ENCODE measurements around the gene PEX26. TPM values are rescaled to one million over a fixed set of nuclear protein-coding genes. Genes with fewer than 3 reads are reported as not detected.

Gene PEX26
- total RNA-seq, 4 donors from 2014 or later, result 29.4 to 49.6 (median 39.4) TPM

GRCh38 chr22:18042685-18043084 is 35.1 kb upstream of the PEX26 start:
- 85 to 90% methylated on average over 6 of the region's 6 CpGs for WGBS, 2 donors
- H3K36me3 ChIP-seq, result no peaks in the 10 kb centered on the region
- H3K27me3 ChIP-seq, result no peaks in the 10 kb centered on the region
- H3K4me3 ChIP-seq (replicated peaks in 1 of 3), result no peak overlapping the region
- no peak for DNase-seq
- no peaks in the 10 kb centered on the region for H3K4me1 ChIP-seq
- no peak overlapping the region for H3K27ac ChIP-seq
- intact Hi-C loops (cut with DNase I), result no loop called here
- no peaks in the 10 kb centered on the region for H3K9me3 ChIP-seq
- TF ChIP-seq POLR2A (IDR thresholded peaks at IDR 0.05), result no peak
- TF ChIP-seq, protein P1, sequence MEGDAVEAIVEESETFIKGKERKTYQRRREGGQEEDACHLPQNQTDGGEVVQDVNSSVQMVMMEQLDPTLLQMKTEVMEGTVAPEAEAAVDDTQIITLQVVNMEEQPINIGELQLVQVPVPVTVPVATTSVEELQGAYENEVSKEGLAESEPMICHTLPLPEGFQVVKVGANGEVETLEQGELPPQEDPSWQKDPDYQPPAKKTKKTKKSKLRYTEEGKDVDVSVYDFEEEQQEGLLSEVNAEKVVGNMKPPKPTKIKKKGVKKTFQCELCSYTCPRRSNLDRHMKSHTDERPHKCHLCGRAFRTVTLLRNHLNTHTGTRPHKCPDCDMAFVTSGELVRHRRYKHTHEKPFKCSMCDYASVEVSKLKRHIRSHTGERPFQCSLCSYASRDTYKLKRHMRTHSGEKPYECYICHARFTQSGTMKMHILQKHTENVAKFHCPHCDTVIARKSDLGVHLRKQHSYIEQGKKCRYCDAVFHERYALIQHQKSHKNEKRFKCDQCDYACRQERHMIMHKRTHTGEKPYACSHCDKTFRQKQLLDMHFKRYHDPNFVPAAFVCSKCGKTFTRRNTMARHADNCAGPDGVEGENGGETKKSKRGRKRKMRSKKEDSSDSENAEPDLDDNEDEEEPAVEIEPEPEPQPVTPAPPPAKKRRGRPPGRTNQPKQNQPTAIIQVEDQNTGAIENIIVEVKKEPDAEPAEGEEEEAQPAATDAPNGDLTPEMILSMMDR (IDR thresholded peaks at IDR 0.05), result no peak

DNA sequence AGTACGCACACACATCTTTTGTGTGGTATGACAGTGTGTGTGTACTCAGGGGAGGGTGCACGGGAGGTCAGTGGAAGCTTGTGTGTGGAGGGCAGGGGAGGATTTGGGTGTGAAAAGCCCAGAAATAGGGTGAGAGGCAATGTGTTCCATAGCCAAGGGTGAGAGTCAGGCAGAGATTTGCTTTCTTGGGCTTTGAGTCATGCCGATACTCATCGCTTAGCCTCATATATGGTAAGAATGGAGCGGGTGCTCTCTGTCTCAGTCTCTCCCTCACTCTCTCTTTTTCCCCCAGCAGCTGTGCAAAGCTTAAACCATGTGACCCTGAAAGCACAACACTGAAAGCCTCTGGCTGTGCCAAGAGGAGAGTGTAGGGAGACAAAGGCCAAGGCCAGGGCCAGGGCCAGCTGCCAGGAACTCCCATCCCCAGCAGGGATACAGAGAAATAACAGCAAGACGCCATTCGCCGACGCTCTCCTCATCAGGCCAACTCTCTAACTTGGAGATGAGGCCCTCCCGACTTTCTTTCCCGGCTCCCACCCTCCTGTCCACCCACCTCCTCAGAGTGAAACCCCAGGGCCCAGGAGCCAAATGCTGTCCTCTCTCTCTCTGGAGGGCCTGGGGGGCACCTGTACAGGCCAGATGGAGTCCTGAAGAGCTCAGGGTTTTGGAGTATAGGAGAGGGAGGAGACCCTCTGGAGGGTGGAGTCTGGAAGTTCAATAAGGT is 33.1 kb upstream of the PEX26 start:
- TF ChIP-seq, protein P1 (IDR thresholded peaks at IDR 0.05), result no peak
- TF ChIP-seq POLR2A (IDR thresholded peaks at IDR 0.05), result no peak
- no peaks in the 10 kb centered on the region for H3K9me3 ChIP-seq
- no peak for DNase-seq
- H3K27ac ChIP-seq, result no peak overlapping the region
- no peaks in the 10 kb centered on the region for H3K27me3 ChIP-seq
- no peak overlapping the region for H3K4me3 ChIP-seq (replicated peaks in 1 of 3)
- H3K4me1 ChIP-seq, result no peaks in the 10 kb centered on the region
- intact Hi-C loops (cut with DNase I), result no loop called here
- 69 to 78% methylated on average over 11 of the region's 11 CpGs for WGBS, 2 donors
- no peaks in the 10 kb centered on the region for H3K36me3 ChIP-seq

GRCh38 chr22:18045794-18046193 is 32.0 kb upstream of the PEX26 start:
- no peaks in the 10 kb centered on the region for H3K4me1 ChIP-seq
- H3K4me3 ChIP-seq (replicated peaks in 1 of 3), result no peak overlapping the region
- no peak for TF ChIP-seq POLR2A (IDR thresholded peaks at IDR 0.05)
- H3K36me3 ChIP-seq, result no peaks in the 10 kb centered on the region
- WGBS, 2 donors, result 94 to 97% methylated on average over 4 of the region's 4 CpGs
- no peaks in the 10 kb centered on the region for H3K9me3 ChIP-seq
- no peaks in the 10 kb centered on the region for H3K27me3 ChIP-seq
- no peak overlapping the region for H3K27ac ChIP-seq
- intact Hi-C loops (cut with DNase I), result no loop called here
- no peak for DNase-seq

- Histone ChIP-seq H3K9me3 (no peaks in the 10 kb centered on the region), H3K36me3 (no peaks in the 10 kb centered on the region), H3K4me3 (replicated peaks in 1 of 3) (no peak overlapping the region), H3K27me3 (no peaks in the 10 kb centered on the region), H3K4me1 (no peaks in the 10 kb centered on the region), H3K27ac (no peak overlapping the region)
- DNase-seq, result no peak
- intact Hi-C loops (cut with DNase I), result no loop called here
- 89 to 95% methylated on average over 9 of the region's 9 CpGs for WGBS, 2 donors
- TF ChIP-seq POLR2A (IDR thresholded peaks at IDR 0.05), result no peak
- TF ChIP-seq, protein P1 (IDR thresholded peaks at IDR 0.05), result no peak
Observed at GRCh38 chr22:18048041-18048440, 29.7 kb upstream of the PEX26 start.

- Histone ChIP-seq H3K36me3 (no peaks in the 10 kb centered on the region), H3K4me3 (replicated peaks in 1 of 3) (no peak overlapping the region), H3K4me1 (no peaks in the 10 kb centered on the region), H3K9me3 (no peaks in the 10 kb centered on the region), H3K27ac (no peak overlapping the region), H3K27me3 (no peaks in the 10 kb centered on the region)
- TF ChIP-seq POLR2A (IDR thresholded peaks at IDR 0.05), result no peak
- TF ChIP-seq, protein P1 (IDR thresholded peaks at IDR 0.05), result no peak
- no peak for DNase-seq
- intact Hi-C loops (cut with DNase I), result no loop called here
- WGBS, 2 donors, result 59 to 69% methylated on average over 29 of the region's 29 CpGs
Observed at GRCh38 chr22:18048441-18048898, 29.3 kb upstream of the PEX26 start.
